HepG2 (cell line): Measurements from ENCODE around the gene VPS52. TPM values are rescaled to one million over a fixed set of nuclear protein-coding genes. Genes with fewer than 3 reads are reported as not detected.

Experiments used
- ADNP ChIP-seq: sonication (generic); formaldehyde crosslinking; IDR thresholded peaks from 2 replicates; pipeline ENCODE4 v1.4.0; 2020; ENCODE audit warnings: missing genetic modification reagents
- FOSL1 ChIP-seq: sonication (generic); formaldehyde crosslinking; IDR thresholded peaks from 2 replicates; pipeline ENCODE4 v1.9.0; 2021; ENCODE audit warnings: missing genetic modification reagents, borderline replicate concordance
- JDP2 ChIP-seq: sonication (generic); formaldehyde crosslinking; IDR thresholded peaks from 2 replicates; pipeline ENCODE4 v1.8.1; 2022; ENCODE audit warnings: missing genetic modification reagents, borderline replicate concordance
- RBM39 ChIP-seq: fragments of 200-400 bp; formaldehyde crosslinking; IDR thresholded peaks from one replicate; pipeline ENCODE4 v1.6.1; 2018; ENCODE audit warnings: antibody characterized with exemption, mild to moderate bottlenecking, low read depth, low read length; ENCODE audit not compliant: poor library complexity, severe bottlenecking
- RFX1 ChIP-seq: fragments of 450-650 bp; IDR thresholded peaks from 2 replicates; pipeline ENCODE4 v1.6.1; 2017
- SALL1 ChIP-seq: sonication (generic); formaldehyde crosslinking; IDR thresholded peaks from 2 replicates; pipeline ENCODE4 v1.8.0; 2022; ENCODE audit warnings: mild to moderate bottlenecking, missing genetic modification reagents
- SP140L ChIP-seq: sonication (generic); formaldehyde crosslinking; IDR thresholded peaks from 2 replicates; pipeline ENCODE4 v1.4.0; 2020; ENCODE audit warnings: missing genetic modification reagents, borderline replicate concordance
- ZNF230 ChIP-seq: sonication (generic); formaldehyde crosslinking; IDR thresholded peaks from 2 replicates; pipeline ENCODE4 v1.4.0; 2020; ENCODE audit warnings: mild to moderate bottlenecking, missing genetic modification reagents
- ZNF556 ChIP-seq: sonication (generic); formaldehyde crosslinking; IDR thresholded peaks from 2 replicates; pipeline ENCODE4 v1.4.0; 2020; ENCODE audit warnings: mild to moderate bottlenecking, missing genetic modification reagents, borderline replicate concordance
- ZSCAN25 ChIP-seq: sonication (generic); formaldehyde crosslinking; IDR thresholded peaks from 2 replicates; pipeline ENCODE4 v1.8.0; 2022; ENCODE audit warnings: mild to moderate bottlenecking, missing genetic modification reagents
- polyA plus RNA-seq, 8 experiments: library from polyadenylated mRNA; depleted of rRNA in 3 of 8; stranded (reverse) in 7 of 8; unstranded in 1 of 8; fragments of >200 nt; fragmentation: Illumina TruSeq in 4 of 8; extraction: Trizol in 4 of 8; gene quantifications; 2 replicates each; pipeline versions ENCODE4 v1.2.1 to v1.2.3, GENCODE V29; 2011 to 2016; ENCODE audit warnings: low read depth in 4 of 8, missing spikeins in 1 of 8, mixed read lengths in 1 of 8; ENCODE audit not compliant: insufficient read depth in 1 of 8
- total RNA-seq, 5 experiments: library from RNA; depleted of rRNA; stranded (reverse); fragments of >200 nt; fragmentation: Illumina TruSeq; extraction: Trizol; gene quantifications; 2 replicates each; pipeline ENCODE4 v1.2.3, GENCODE V29; 2016; ENCODE audit warnings: low read depth in 1 of 5
- TF ChIP-seq, protein P1 (sequence below): sonication (generic); formaldehyde crosslinking; IDR thresholded peaks from 2 replicates; pipeline ENCODE4; 2020; ENCODE audit warnings: missing genetic modification reagents, mild to moderate bottlenecking, borderline replicate concordance
- TF ChIP-seq, protein P2 (sequence below): sonication (generic); formaldehyde crosslinking; IDR thresholded peaks from 2 replicates; pipeline ENCODE4 v1.8.0; 2022; ENCODE audit warnings: missing genetic modification reagents, mild to moderate bottlenecking, inconsistent platforms, borderline replicate concordance
- TF ChIP-seq, protein P3 (sequence below): sonication (generic); formaldehyde crosslinking; IDR thresholded peaks from 2 replicates; pipeline ENCODE4 v1.8.0; 2022; ENCODE audit warnings: missing genetic modification reagents, mild to moderate bottlenecking, moderate library complexity, borderline replicate concordance
- TF ChIP-seq, protein P4 (sequence below): sonication (generic); formaldehyde crosslinking; IDR thresholded peaks from 2 replicates; pipeline ENCODE4 v1.5.1; 2020; ENCODE audit warnings: missing genetic modification reagents, mild to moderate bottlenecking, borderline replicate concordance
- TF ChIP-seq, protein P5 (sequence below): sonication (generic); formaldehyde crosslinking; IDR thresholded peaks from 2 replicates; pipeline ENCODE4 v1.9.0; 2021; ENCODE audit warnings: missing genetic modification reagents, borderline replicate concordance
- TF ChIP-seq, protein P6 (sequence below): sonication (generic); IDR thresholded peaks from 2 replicates; pipeline ENCODE4 v1.6.1; 2016; ENCODE audit warnings: low read depth, borderline replicate concordance
- TF ChIP-seq, protein P7 (sequence below): IDR thresholded peaks from 2 replicates; pipeline ENCODE4 v1.6.1; 2016; ENCODE audit warnings: missing biosample characterization, missing genetic modification reagents, low read depth

VPS52 gene
- total and polyA plus RNA-seq, 2 of the 13 experiments (the other 11 are each of a cell fraction or from before 2014, with no cell fraction given): 48.9 to 85.5 TPM

DNA sequence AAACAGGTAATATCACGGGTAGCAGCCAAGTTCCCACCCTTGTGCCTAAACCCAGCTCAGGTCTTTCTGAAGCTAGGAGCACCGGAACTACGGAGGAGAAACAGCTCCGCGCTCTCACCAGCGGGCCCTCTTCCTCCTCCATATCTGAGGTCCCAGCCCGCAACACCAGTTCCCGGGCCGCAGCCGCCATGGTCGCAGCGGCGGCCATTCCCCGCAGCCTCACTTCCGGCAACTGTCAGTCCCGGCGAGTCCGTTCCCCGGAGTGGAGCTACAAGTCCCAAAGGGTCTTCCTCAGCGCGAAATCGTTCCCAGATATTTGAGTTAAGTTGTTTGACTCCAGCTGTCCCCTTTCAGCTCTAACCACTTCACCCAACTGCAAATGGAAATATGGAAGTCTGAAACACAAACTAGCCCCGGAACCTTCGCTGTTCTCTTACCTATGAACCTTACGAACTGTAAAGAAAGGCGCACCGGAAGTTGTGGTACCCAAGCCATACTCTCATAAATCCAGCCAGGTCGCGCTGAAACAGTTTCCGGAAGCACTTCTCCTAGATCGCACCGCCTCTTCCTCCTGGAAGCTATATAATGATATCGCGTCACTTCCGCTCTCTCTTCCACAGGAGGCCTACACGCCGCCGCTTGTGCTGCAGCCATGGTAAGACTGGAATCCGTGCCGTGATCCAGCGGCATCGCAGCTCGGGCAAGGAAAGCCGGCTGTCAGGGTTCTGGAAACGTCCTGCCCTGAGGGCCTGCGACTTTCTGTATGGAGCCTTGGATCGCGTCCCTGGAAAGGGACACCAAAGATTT lies at the start of gene VPS52, which contains the start of gene RPS18 (continued):
- TF ChIP-seq, protein P1, sequence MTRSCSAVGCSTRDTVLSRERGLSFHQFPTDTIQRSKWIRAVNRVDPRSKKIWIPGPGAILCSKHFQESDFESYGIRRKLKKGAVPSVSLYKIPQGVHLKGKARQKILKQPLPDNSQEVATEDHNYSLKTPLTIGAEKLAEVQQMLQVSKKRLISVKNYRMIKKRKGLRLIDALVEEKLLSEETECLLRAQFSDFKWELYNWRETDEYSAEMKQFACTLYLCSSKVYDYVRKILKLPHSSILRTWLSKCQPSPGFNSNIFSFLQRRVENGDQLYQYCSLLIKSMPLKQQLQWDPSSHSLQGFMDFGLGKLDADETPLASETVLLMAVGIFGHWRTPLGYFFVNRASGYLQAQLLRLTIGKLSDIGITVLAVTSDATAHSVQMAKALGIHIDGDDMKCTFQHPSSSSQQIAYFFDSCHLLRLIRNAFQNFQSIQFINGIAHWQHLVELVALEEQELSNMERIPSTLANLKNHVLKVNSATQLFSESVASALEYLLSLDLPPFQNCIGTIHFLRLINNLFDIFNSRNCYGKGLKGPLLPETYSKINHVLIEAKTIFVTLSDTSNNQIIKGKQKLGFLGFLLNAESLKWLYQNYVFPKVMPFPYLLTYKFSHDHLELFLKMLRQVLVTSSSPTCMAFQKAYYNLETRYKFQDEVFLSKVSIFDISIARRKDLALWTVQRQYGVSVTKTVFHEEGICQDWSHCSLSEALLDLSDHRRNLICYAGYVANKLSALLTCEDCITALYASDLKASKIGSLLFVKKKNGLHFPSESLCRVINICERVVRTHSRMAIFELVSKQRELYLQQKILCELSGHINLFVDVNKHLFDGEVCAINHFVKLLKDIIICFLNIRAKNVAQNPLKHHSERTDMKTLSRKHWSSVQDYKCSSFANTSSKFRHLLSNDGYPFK: peak; percentile 97
- TF ChIP-seq RFX1 (no peak), ADNP (CRISPR knock-in tag) (no peak), FOSL1 (no peak), RBM39 (peak; percentile 65), SP140L (CRISPR knock-in tag) (no peak; the same call in 1 of the 2 replicates), SALL1 (peak; percentile 93), ZNF230 (CRISPR knock-in tag) (peak; percentile 86), ZNF556 (CRISPR knock-in tag) (peak; percentile 95), JDP2 (no peak), ZSCAN25 (CRISPR knock-in tag) (no peak; the same call in 1 of the 2 replicates)
- TF ChIP-seq, protein P2, sequence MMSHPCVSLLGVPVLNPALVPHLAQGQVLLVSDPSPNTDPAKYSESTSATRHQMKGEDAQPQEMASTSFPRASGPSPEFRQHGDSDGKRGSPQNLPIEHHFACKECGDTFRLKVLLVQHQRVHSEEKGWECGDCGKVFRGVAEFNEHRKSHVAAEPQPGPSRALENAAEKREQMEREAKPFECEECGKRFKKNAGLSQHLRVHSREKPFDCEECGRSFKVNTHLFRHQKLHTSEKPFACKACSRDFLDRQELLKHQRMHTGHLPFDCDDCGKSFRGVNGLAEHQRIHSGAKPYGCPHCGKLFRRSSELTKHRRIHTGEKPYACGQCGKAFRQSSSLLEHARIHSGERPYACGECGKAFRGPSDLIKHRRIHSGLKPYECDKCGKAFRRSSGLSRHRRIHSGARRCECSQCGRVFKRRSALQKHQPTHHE (CRISPR knock-in tag): peak; percentile 93
- TF ChIP-seq, protein P3, sequence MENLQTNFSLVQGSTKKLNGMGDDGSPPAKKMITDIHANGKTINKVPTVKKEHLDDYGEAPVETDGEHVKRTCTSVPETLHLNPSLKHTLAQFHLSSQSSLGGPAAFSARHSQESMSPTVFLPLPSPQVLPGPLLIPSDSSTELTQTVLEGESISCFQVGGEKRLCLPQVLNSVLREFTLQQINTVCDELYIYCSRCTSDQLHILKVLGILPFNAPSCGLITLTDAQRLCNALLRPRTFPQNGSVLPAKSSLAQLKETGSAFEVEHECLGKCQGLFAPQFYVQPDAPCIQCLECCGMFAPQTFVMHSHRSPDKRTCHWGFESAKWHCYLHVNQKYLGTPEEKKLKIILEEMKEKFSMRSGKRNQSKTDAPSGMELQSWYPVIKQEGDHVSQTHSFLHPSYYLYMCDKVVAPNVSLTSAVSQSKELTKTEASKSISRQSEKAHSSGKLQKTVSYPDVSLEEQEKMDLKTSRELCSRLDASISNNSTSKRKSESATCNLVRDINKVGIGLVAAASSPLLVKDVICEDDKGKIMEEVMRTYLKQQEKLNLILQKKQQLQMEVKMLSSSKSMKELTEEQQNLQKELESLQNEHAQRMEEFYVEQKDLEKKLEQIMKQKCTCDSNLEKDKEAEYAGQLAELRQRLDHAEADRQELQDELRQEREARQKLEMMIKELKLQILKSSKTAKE: no peak
- TF ChIP-seq, protein P4, sequence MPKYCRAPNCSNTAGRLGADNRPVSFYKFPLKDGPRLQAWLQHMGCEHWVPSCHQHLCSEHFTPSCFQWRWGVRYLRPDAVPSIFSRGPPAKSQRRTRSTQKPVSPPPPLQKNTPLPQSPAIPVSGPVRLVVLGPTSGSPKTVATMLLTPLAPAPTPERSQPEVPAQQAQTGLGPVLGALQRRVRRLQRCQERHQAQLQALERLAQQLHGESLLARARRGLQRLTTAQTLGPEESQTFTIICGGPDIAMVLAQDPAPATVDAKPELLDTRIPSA: peak; percentile 92; the same call in 1 of the 2 replicates
- TF ChIP-seq, protein P5, sequence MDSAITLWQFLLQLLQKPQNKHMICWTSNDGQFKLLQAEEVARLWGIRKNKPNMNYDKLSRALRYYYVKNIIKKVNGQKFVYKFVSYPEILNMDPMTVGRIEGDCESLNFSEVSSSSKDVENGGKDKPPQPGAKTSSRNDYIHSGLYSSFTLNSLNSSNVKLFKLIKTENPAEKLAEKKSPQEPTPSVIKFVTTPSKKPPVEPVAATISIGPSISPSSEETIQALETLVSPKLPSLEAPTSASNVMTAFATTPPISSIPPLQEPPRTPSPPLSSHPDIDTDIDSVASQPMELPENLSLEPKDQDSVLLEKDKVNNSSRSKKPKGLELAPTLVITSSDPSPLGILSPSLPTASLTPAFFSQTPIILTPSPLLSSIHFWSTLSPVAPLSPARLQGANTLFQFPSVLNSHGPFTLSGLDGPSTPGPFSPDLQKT: no peak; the same call in 1 of the 2 replicates
- TF ChIP-seq, protein P6, sequence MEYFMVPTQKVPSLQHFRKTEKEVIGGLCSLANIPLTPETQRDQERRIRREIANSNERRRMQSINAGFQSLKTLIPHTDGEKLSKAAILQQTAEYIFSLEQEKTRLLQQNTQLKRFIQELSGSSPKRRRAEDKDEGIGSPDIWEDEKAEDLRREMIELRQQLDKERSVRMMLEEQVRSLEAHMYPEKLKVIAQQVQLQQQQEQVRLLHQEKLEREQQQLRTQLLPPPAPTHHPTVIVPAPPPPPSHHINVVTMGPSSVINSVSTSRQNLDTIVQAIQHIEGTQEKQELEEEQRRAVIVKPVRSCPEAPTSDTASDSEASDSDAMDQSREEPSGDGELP: peak; percentile 15; the same call in 1 of the 2 replicates
- TF ChIP-seq, protein P7, sequence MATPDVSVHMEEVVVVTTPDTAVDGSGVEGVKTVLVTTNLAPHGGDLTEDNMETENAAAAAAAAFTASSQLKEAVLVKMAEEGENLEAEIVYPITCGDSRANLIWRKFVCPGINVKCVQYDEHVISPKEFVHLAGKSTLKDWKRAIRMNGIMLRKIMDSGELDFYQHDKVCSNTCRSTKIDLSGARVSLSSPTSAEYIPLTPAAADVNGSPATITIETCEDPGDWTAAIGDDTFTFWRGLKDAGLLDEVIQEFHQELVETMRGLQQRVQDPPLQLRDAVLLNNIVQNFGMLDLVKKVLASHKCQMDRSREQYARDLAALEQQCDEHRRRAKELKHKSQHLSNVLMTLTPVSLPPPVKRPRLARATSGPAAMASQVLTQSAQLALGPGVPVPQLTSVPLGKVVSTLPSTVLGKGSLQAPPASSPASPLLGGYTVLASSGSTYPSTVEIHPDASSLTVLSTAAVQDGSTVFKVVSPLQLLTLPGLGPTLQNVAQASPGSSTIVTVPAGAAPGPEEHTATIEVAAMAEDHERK (CRISPR knock-in tag): no peak
